K562 (cell line): ENCODE measurements around the gene NARF. TPM values are rescaled to one million over a fixed set of nuclear protein-coding genes. Genes with fewer than 3 reads are reported as not detected.

Experiments used
- ARHGAP35 ChIP-seq: fragments of 450-650 bp; IDR thresholded peaks from 2 replicates; pipeline ENCODE4 v1.6.1; 2018; ENCODE audit not compliant: partially characterized antibody
- CBFA2T2 ChIP-seq: fragments of 450-650 bp; conservative IDR thresholded peaks from 2 replicates; pipeline ENCODE4 v1.6.1; 2017; ENCODE audit warnings: mild to moderate bottlenecking
- ETV5 ChIP-seq: sonication (generic); formaldehyde crosslinking; IDR thresholded peaks from 2 replicates; pipeline ENCODE4 v1.4.0; 2020; ENCODE audit warnings: low read depth, mild to moderate bottlenecking, missing genetic modification reagents
- FOS ChIP-seq: IDR thresholded peaks from 3 replicates; pipeline ENCODE4 v1.6.1; 2011; ENCODE audit not compliant: insufficient read length; ENCODE audit errors: extremely low read depth
- HDAC8 ChIP-seq: fragments of 450-650 bp; IDR thresholded peaks from 2 replicates; pipeline ENCODE4 v1.6.1; 2016; ENCODE audit warnings: mild to moderate bottlenecking, missing genetic modification characterization, moderate library complexity, missing compliant biosample characterization
- KDM2B ChIP-seq: fragments of 250-450 bp; sonication (Bioruptor Pico); IDR thresholded peaks from 2 replicates; pipeline ENCODE4 v1.8.0; 2021; ENCODE audit warnings: mild to moderate bottlenecking, moderate library complexity
- KDM5B ChIP-seq: fragments of 200-600 bp; sonication (generic); IDR thresholded peaks from 2 replicates; pipeline ENCODE4 v1.6.1; 2012; ENCODE audit warnings: low read depth, mild to moderate bottlenecking, moderate library complexity, low read length, control low read depth, inconsistent platforms; ENCODE audit not compliant: insufficient replicate concordance
- LARP7 ChIP-seq: fragments of 450-650 bp; IDR thresholded peaks from 2 replicates; pipeline ENCODE4 v1.6.1; 2016
- MAFK ChIP-seq: IDR thresholded peaks from 2 replicates; pipeline ENCODE4 v1.6.1; 2011; ENCODE audit warnings: low read length, improper control_type of control experiment
- MTA3 ChIP-seq: fragments of 450-650 bp; formaldehyde crosslinking; IDR thresholded peaks from 2 replicates; pipeline ENCODE4 v1.6.1; 2017; ENCODE audit warnings: mild to moderate bottlenecking, borderline replicate concordance
- NELFE ChIP-seq: IDR thresholded peaks from 2 replicates; pipeline ENCODE4 v1.6.1; 2011; ENCODE audit warnings: mild to moderate bottlenecking; ENCODE audit not compliant: insufficient read depth, insufficient read length
- RBM17 ChIP-seq: fragments of 200-400 bp; formaldehyde crosslinking; IDR thresholded peaks from 2 replicates; pipeline ENCODE4 v1.6.1; 2017; ENCODE audit warnings: low read depth, mild to moderate bottlenecking, low read length, borderline replicate concordance
- RCOR1 ChIP-seq, 2 experiments: IDR thresholded peaks; 2 replicates each; pipeline ENCODE4 v1.6.1; 2012; ENCODE audit warnings: low read depth in 2 of 2, low read length in 2 of 2, borderline replicate concordance in 1 of 2, improper control_type of control experiment in 1 of 2
- SIN3A ChIP-seq, 2 experiments: fragments of 150-350 bp in 1 of 2; IDR thresholded peaks; 2 replicates each; pipeline ENCODE4 v1.6.1; 2011 to 2016; ENCODE audit warnings: borderline replicate concordance in 2 of 2, low read depth in 2 of 2, low read length in 2 of 2, mild to moderate bottlenecking in 2 of 2, moderate library complexity in 2 of 2; ENCODE audit not compliant: control insufficient read depth in 1 of 2
- SNIP1 ChIP-seq: fragments of 450-650 bp; IDR thresholded peaks from 2 replicates; pipeline ENCODE4 v1.7.1; 2017; ENCODE audit warnings: low read depth, mild to moderate bottlenecking
- STAT5A ChIP-seq: IDR thresholded peaks from 2 replicates; pipeline ENCODE4 v1.6.1; 2012; ENCODE audit warnings: low read length, inconsistent platforms, borderline replicate concordance
- YBX1 ChIP-seq: fragments of 450-650 bp; IDR thresholded peaks from 2 replicates; pipeline ENCODE4 v1.7.1; 2016; ENCODE audit warnings: mild to moderate bottlenecking
- ZBTB1 ChIP-seq: sonication (generic); formaldehyde crosslinking; IDR thresholded peaks from 2 replicates; pipeline ENCODE4 v1.8.1; 2023; ENCODE audit warnings: missing genetic modification reagents, low read depth, mild to moderate bottlenecking, borderline replicate concordance
- ZC3H11A ChIP-seq: IDR thresholded peaks from 2 replicates; pipeline ENCODE4 v1.6.1; 2012; ENCODE audit warnings: low read depth, low read length, improper control_type of control experiment
- ZNF23 ChIP-seq: fragments of 250-450 bp; sonication (Bioruptor Pico); IDR thresholded peaks from 2 replicates; pipeline ENCODE4 v1.4.0; 2020; ENCODE audit warnings: mild to moderate bottlenecking
- ZNF232 ChIP-seq: sonication (generic); formaldehyde crosslinking; IDR thresholded peaks from 2 replicates; pipeline ENCODE4 v1.8.0; 2022; ENCODE audit warnings: mild to moderate bottlenecking, missing genetic modification reagents
- ZNF347 ChIP-seq: fragments of 450-650 bp; formaldehyde crosslinking; IDR thresholded peaks from 2 replicates; pipeline ENCODE4 v1.4.0; 2020; ENCODE audit warnings: low read depth, mild to moderate bottlenecking, moderate library complexity
- ZNF408 ChIP-seq: fragments of 250-450 bp; sonication (Bioruptor Pico); IDR thresholded peaks from 2 replicates; pipeline ENCODE4 v1.4.0; 2020; ENCODE audit warnings: low read depth, mild to moderate bottlenecking, moderate library complexity
- ZNF699 ChIP-seq: fragments of 250-450 bp; sonication (Bioruptor Pico); IDR thresholded peaks from 2 replicates; pipeline ENCODE4 v1.8.0; 2021; ENCODE audit warnings: mild to moderate bottlenecking, moderate library complexity; ENCODE audit not compliant: insufficient replicate concordance
- ZNF76 ChIP-seq: fragments of 250-450 bp; sonication (Bioruptor Pico); IDR thresholded peaks from 2 replicates; pipeline ENCODE4 v1.4.0; 2020; ENCODE audit warnings: mild to moderate bottlenecking, moderate library complexity, borderline replicate concordance
- ZSCAN29 ChIP-seq: fragments of 450-650 bp; IDR thresholded peaks from 2 replicates; pipeline ENCODE4 v1.6.1; 2017
- polyA plus RNA-seq, 8 experiments: library from polyadenylated mRNA; depleted of rRNA in 4 of 8; stranded (reverse) in 5 of 8; unstranded in 3 of 8; fragments of >200 nt; fragmentation: Nextera tagmentation in 2 of 8; fragmentation: Illumina TruSeq in 1 of 8; extraction: Ambion mirVana in 2 of 8; extraction: Trizol in 1 of 8; gene quantifications; 2 replicates each; pipeline versions ENCODE4 v1.2.1 to v1.2.3, GENCODE V29; 2011 to 2014; ENCODE audit warnings: inconsistent platforms in 1 of 8, missing spikeins in 1 of 8
- total RNA-seq, 7 experiments: library from RNA; depleted of rRNA in 6 of 7; stranded (reverse); fragments of >200 nt in 6 of 7; fragmentation: Illumina TruSeq in 2 of 7; extraction: Trizol in 2 of 7; gene quantifications; 2 replicates each; pipeline versions ENCODE4 v1.2.1 to v1.2.3, GENCODE V29; 2011 to 2021; ENCODE audit warnings: low replicate concordance in 1 of 7
- TF ChIP-seq, protein P1 (sequence below): fragments of 450-650 bp; formaldehyde crosslinking; IDR thresholded peaks from 2 replicates; pipeline ENCODE4 v1.4.0; 2022; ENCODE audit warnings: mild to moderate bottlenecking, moderate library complexity
- TF ChIP-seq, protein P2 (sequence below): sonication (generic); formaldehyde crosslinking; IDR thresholded peaks from 2 replicates; pipeline ENCODE4 v1.4.0; 2020; ENCODE audit warnings: mild to moderate bottlenecking, missing genetic modification reagents

The NARF gene
- total and polyA plus RNA-seq, 9 of the 15 experiments (the other 6 are each of a cell fraction or from before 2014, with no cell fraction given), result 60.4 to 423 (median 132) TPM

DNA sequence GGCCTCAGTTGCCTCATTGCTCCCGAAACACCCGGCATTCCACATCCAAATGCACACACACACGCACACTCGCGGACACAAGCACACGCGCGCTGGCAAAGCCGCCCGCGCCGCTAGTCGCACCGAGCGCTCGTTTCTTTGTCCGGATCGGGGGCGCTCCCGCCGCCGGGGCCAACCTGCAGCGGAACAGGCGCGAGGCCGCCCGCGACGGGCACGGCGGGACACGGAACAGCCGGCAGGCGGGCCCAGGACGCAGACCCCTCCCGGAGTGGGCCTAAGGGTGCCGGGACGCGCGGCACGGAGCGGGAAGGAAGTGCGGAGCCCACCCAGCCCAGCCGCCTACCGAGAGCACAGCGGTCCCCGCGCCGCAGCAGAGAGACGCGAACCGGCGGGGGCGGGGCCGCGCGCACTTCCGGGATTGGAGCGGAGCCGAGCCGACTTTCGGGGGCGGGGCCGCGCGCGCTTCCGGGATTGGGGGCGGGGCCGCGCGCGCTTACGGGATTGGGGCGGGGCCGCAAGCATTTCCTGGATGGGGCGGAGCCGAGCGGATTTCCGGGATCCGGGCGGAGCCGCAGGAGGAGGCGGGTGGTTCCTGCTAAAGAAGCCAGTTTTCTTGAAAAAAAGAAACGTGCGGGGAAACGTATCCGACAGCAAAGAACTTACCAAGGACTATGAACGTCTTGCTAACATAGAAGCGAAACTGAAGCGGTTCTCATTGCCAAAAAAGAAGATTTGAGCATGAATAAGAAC, 8.0 kb upstream of the NARF start, which contains the start of gene CYBC1 (continued):
- TF ChIP-seq ZBTB1 (CRISPR knock-in tag), result peak; percentile 34; the same call in 1 of the 2 replicates
- TF ChIP-seq KDM2B (CRISPR knock-in tag), result peak; percentile 45; the same call in 1 of the 2 replicates
- TF ChIP-seq RBM17, result no peak
- no peak for TF ChIP-seq SNIP1
- TF ChIP-seq ZNF699 (CRISPR knock-in tag), result no peak
- no peak for TF ChIP-seq STAT5A
- no peak for TF ChIP-seq ZNF408 (CRISPR knock-in tag)
- no peak for TF ChIP-seq ZNF76 (CRISPR knock-in tag)
- no peak for TF ChIP-seq CBFA2T2
- TF ChIP-seq SIN3A (IDR thresholded peaks at IDR 0.05; ENCODE audit: borderline replicate concordance in 2 of 2, control insufficient read depth in 1 of 2, low read depth in 2 of 2, low read length in 2 of 2), result peak; percentile 52 to 80; a peak in 3 of 4 replicates
- TF ChIP-seq ARHGAP35, result no peak
- TF ChIP-seq, protein P1, sequence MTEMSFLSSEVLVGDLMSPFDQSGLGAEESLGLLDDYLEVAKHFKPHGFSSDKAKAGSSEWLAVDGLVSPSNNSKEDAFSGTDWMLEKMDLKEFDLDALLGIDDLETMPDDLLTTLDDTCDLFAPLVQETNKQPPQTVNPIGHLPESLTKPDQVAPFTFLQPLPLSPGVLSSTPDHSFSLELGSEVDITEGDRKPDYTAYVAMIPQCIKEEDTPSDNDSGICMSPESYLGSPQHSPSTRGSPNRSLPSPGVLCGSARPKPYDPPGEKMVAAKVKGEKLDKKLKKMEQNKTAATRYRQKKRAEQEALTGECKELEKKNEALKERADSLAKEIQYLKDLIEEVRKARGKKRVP, result no peak
- peak; percentile 84 for TF ChIP-seq ETV5 (CRISPR knock-in tag)
- no peak for TF ChIP-seq ZSCAN29
- TF ChIP-seq FOS, result no peak
- no peak for TF ChIP-seq RCOR1 (IDR thresholded peaks at IDR 0.05; ENCODE audit: borderline replicate concordance in 1 of 2, low read depth in 2 of 2, low read length in 2 of 2)
- TF ChIP-seq MAFK, result no peak
- TF ChIP-seq MTA3, result 0 out of 2 replicates have a peak, but pooled peaks have one; percentile 56
- TF ChIP-seq KDM5B, result no peak
- TF ChIP-seq ZNF347 (CRISPR knock-in tag), result no peak
- TF ChIP-seq ZNF23, result no peak
- TF ChIP-seq YBX1, result no peak
- TF ChIP-seq LARP7, result no peak
- TF ChIP-seq ZC3H11A, result no peak
- TF ChIP-seq NELFE, result no peak
- no peak for TF ChIP-seq HDAC8 (tag)
- TF ChIP-seq, protein P2, sequence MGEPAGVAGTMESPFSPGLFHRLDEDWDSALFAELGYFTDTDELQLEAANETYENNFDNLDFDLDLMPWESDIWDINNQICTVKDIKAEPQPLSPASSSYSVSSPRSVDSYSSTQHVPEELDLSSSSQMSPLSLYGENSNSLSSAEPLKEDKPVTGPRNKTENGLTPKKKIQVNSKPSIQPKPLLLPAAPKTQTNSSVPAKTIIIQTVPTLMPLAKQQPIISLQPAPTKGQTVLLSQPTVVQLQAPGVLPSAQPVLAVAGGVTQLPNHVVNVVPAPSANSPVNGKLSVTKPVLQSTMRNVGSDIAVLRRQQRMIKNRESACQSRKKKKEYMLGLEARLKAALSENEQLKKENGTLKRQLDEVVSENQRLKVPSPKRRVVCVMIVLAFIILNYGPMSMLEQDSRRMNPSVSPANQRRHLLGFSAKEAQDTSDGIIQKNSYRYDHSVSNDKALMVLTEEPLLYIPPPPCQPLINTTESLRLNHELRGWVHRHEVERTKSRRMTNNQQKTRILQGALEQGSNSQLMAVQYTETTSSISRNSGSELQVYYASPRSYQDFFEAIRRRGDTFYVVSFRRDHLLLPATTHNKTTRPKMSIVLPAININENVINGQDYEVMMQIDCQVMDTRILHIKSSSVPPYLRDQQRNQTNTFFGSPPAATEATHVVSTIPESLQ, result no peak
- no peak for TF ChIP-seq ZNF232 (CRISPR knock-in tag)
